Neural progenitor cell (in vitro differentiated cells): ENCODE measurements around the gene MCUB.

Experiments used
- CTCF ChIP-seq: fragments of 200-600 bp; sonication (generic); IDR thresholded peaks from 2 replicates; pipeline ENCODE4 v1.5.1; 2017; ENCODE audit warnings: antibody characterized with exemption, mild to moderate bottlenecking
- EZH2 ChIP-seq: fragments of 200-600 bp; sonication (generic); IDR thresholded peaks from 2 replicates; pipeline ENCODE4 v1.6.1; 2017; ENCODE audit warnings: antibody characterized with exemption, mild to moderate bottlenecking, moderate library complexity

GRCh38 chr4:109631532-109632108 is 71.6 kb downstream of the MCUB start:
- no peak for TF ChIP-seq EZH2
- no peak for TF ChIP-seq CTCF
